ENCODE measurements around the gene NOL12. TPM values are rescaled to one million over a fixed set of nuclear protein-coding genes. Genes with fewer than 3 reads are reported as not detected.
A peak's percentile ranks its signal among the peaks of the same experiment; 100 is the strongest.

Gene NOL12
- total RNA-seq, 1 experiment from 2014 or later = 47.1 TPM

DNA sequence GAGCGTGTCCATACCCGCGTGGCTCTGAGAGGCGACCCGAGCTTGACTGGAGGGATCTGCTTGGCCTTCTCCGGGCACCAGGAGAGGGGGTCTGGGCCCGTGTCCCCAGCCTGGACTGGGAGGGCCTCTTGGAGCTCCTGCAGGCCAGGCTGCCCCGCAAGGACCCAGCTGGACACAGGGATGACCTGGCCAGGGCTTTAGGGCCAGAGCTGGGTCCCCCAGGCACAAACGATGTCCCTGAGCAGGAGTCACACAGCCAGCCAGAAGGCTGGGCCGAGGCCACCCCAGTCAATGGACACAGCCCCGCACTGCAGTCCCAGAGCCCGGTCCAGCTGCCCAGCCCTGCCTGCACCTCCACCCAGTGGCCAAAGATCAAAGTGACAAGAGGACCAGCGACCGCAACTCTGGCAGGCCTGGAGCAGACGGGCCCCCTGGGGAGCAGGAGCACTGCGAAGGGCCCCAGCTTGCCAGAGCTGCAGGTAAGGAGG lies 48.9 kb downstream of the NOL12 start:
- intact Hi-C loops (cut with micrococcal nuclease) = loop anchor here (1.0 kb wide), 1 partner anchor 92 kb away; no protein-coding TSS in a partner anchor
- H3K27ac Mint-ChIP-seq (ENCODE audit: low read depth, unreplicated experiment) = no peak overlapping the region
- DNase-seq (ENCODE audit: unreplicated experiment) = no peak

DNA sequence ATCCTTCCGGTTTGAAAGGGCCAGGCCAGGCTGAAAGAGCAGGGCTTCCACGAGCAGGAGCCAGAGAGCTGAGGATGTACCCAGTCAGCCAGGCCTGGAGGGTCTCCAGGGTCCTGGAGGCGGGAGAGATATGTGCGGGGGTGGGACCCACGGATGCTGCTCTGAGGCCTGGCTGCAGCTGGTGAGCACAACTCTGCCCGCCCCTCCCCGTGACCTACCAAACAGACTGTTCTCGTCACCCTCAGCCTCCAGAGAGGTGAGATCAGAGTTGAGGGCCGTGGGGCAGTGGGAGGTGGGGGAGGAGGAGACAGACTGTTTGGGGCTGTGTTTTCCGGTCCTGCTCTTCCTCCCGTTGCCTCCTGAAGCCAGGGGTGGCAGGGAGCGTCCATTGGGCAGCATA lies 52.9 kb downstream of the NOL12 start:
- no peak overlapping the region for H3K4me3 Mint-ChIP-seq (ENCODE audit: unreplicated experiment)
- no peak for DNase-seq (ENCODE audit: unreplicated experiment)
- CTCF ChIA-PET = no interaction called here

More for the DNA sequence above, 48.9 kb downstream of the NOL12 start:
- Mint-ChIP-seq H3K4me3 (ENCODE audit: unreplicated experiment) (no peak overlapping the region), H3K36me3 (ENCODE audit: insufficient read depth, unreplicated experiment) (no peaks in the 10 kb centered on the region), H3K27me3 (ENCODE audit: insufficient read depth, unreplicated experiment) (no peaks in the 10 kb centered on the region), H3K4me1 (ENCODE audit: insufficient read depth, unreplicated experiment) (no peaks in the 10 kb centered on the region), H3K9me3 (ENCODE audit: unreplicated experiment) (no peaks in the 10 kb centered on the region)
- TF ChIP-seq, protein P1, sequence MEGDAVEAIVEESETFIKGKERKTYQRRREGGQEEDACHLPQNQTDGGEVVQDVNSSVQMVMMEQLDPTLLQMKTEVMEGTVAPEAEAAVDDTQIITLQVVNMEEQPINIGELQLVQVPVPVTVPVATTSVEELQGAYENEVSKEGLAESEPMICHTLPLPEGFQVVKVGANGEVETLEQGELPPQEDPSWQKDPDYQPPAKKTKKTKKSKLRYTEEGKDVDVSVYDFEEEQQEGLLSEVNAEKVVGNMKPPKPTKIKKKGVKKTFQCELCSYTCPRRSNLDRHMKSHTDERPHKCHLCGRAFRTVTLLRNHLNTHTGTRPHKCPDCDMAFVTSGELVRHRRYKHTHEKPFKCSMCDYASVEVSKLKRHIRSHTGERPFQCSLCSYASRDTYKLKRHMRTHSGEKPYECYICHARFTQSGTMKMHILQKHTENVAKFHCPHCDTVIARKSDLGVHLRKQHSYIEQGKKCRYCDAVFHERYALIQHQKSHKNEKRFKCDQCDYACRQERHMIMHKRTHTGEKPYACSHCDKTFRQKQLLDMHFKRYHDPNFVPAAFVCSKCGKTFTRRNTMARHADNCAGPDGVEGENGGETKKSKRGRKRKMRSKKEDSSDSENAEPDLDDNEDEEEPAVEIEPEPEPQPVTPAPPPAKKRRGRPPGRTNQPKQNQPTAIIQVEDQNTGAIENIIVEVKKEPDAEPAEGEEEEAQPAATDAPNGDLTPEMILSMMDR (IDR thresholded peaks at IDR 0.05; ENCODE audit: unreplicated experiment) = peak; percentile 18
- CTCF ChIA-PET = interaction anchor here (0.6 to 1.8 kb wide), 5 partner anchors 16 to 763 kb away, joined by 3 to 5 read pairs (median 4); no protein-coding TSS in a partner anchor
- BruUV-seq (replicated peaks) = no TSS peak
- POLR2A ChIA-PET = interaction anchor here (1.2 kb wide), 1 partner anchor 48 kb away, joined by 3 read pairs; the partner anchor contains the start of gene NOL12

DNA sequence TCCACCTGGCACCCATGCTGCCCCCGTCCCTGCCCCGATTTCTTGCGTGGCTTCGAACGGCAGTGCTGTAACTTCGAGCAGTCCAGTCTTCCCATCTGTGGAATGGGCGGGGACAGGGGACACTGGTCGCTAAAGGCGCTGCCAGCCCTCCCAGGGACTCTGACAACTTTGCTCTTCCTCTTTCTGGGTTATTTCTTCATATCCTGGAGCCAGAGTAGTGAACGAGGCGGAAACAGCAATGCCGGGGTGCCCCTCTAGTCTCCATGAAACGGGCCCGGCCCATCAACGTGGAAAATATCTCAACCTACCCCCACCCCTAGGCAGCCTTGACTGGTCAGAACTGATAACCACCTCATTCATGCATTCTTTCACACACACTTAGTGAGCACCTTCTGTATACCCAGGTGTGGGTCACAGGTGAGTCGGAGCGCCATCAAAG lies 53.5 kb downstream of the NOL12 start:
- CTCF ChIA-PET = no interaction called here
- H3K9me3 Mint-ChIP-seq (ENCODE audit: unreplicated experiment) = no peaks in the 10 kb centered on the region
- H3K4me1 Mint-ChIP-seq (ENCODE audit: insufficient read depth, unreplicated experiment) = peaks cover 18% of the 10 kb centered on the region
- TF ChIP-seq, protein P1 (IDR thresholded peaks at IDR 0.05; ENCODE audit: unreplicated experiment) = no peak
- DNase-seq (ENCODE audit: unreplicated experiment) = no peak
- POLR2A ChIA-PET = interaction anchor here (0.6 to 3.9 kb wide), 2 partner anchors 13 to 54 kb away, joined by 3 to 17 read pairs; partner anchors contain the start of gene NOL12
- no peak overlapping the region for H3K27ac Mint-ChIP-seq (ENCODE audit: low read depth, unreplicated experiment)
- intact Hi-C loops (cut with micrococcal nuclease) = no loop called here
- BruUV-seq (replicated peaks) = no TSS peak
- no peaks in the 10 kb centered on the region for H3K27me3 Mint-ChIP-seq (ENCODE audit: insufficient read depth, unreplicated experiment)
- H3K4me3 Mint-ChIP-seq (ENCODE audit: unreplicated experiment) = no peak overlapping the region
- H3K36me3 Mint-ChIP-seq (ENCODE audit: insufficient read depth, unreplicated experiment) = no peaks in the 10 kb centered on the region

More for the DNA sequence above, 52.9 kb downstream of the NOL12 start:
- H3K27me3 Mint-ChIP-seq (ENCODE audit: insufficient read depth, unreplicated experiment) = no peaks in the 10 kb centered on the region
- POLR2A ChIA-PET = interaction anchor here (0.6 to 1.4 kb wide), 2 partner anchors 9 to 14 kb away, joined by 3 read pairs; no protein-coding TSS in a partner anchor
- H3K27ac Mint-ChIP-seq (ENCODE audit: low read depth, unreplicated experiment) = no peak overlapping the region
- no TSS peak for BruUV-seq (replicated peaks)
- H3K36me3 Mint-ChIP-seq (ENCODE audit: insufficient read depth, unreplicated experiment) = no peaks in the 10 kb centered on the region
- no peaks in the 10 kb centered on the region for H3K9me3 Mint-ChIP-seq (ENCODE audit: unreplicated experiment)
- intact Hi-C loops (cut with micrococcal nuclease) = no loop called here
- TF ChIP-seq, protein P1 (IDR thresholded peaks at IDR 0.05; ENCODE audit: unreplicated experiment) = no peak
- H3K4me1 Mint-ChIP-seq (ENCODE audit: insufficient read depth, unreplicated experiment) = peaks cover 14% of the 10 kb centered on the region

DNA sequence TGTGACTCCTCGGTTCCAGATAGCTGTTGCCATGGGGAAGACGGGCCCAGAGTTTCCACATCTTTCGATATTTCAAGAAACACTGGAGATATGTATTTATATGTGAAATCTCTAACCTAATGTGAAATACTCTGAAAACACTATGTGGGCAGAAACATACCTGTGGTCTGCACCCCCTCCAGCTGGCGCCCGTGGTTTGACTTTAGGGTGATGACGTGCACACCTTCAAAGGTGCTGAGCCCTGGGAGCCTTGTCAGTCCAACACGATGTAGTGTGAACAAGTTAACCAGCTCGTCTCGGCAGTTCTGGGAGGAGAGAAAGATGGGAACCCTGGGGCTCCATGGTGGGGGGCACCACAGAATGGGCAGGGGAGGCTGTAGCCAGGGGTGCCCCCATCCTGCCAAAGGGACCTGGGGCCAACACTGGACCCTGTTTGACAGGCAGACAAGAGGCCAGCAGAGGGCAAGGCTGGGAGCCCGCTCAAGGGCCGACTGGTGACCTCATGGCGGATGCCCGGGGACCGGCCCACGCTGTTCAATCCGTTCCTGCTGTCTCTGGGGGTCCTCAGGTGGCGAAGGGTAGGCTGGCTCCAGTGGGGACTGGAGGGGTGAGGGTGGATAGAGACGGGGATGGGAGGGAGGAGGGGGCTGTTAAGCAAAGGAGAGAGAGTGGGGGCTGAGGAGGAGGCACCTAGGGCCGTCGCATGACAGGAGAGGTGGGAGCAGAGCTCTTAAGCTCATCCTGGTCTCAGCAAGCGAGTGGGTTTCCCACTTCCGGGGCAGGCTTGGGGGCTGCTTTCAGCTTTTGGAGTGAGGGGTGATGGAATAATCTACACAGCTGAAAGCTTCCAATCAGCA lies 54.5 kb downstream of the NOL12 start:
- H3K4me3 Mint-ChIP-seq (ENCODE audit: unreplicated experiment) = no peak overlapping the region
- ChIA-PET POLR2A (interaction anchor here (0.6 to 3.9 kb wide), 13 partner anchors 9 to 1353 kb away, joined by 3 to 17 read pairs (median 4); partner anchors contain the start of genes GCAT, GGA1, NOL12 and PDXP), CTCF (interaction anchor here (0.7 kb wide), 1 partner anchor 58 kb away, joined by 3 read pairs; no protein-coding TSS in a partner anchor)
- H3K36me3 Mint-ChIP-seq (ENCODE audit: insufficient read depth, unreplicated experiment) = no peaks in the 10 kb centered on the region
- H3K27ac Mint-ChIP-seq (ENCODE audit: low read depth, unreplicated experiment) = no peak overlapping the region
- intact Hi-C loops (cut with micrococcal nuclease) = no loop called here
- peaks cover 25% of the 10 kb centered on the region for H3K4me1 Mint-ChIP-seq (ENCODE audit: insufficient read depth, unreplicated experiment)
- H3K27me3 Mint-ChIP-seq (ENCODE audit: insufficient read depth, unreplicated experiment) = no peaks in the 10 kb centered on the region
- DNase-seq (ENCODE audit: unreplicated experiment) = no peak
- no peaks in the 10 kb centered on the region for H3K9me3 Mint-ChIP-seq (ENCODE audit: unreplicated experiment)
- BruUV-seq (replicated peaks) = no TSS peak
- TF ChIP-seq, protein P1 (IDR thresholded peaks at IDR 0.05; ENCODE audit: unreplicated experiment) = no peak

All from MCF 10A (cell line).